GM19324 (cell line): ENCODE measurements around the gene UBXN6.
A peak's percentile ranks its signal among the peaks of the same experiment; 100 is the strongest.

ENCODE experiments used
- ATAC-seq: cut with Tn5 transposase; IDR thresholded peaks from one replicate; pipeline ENCODE4 v1.9.1; 2021; ENCODE audit warnings: mild to moderate bottlenecking, moderate library complexity; ENCODE audit not compliant: unreplicated experiment, low FRiP score

UBXN6 gene

DNA sequence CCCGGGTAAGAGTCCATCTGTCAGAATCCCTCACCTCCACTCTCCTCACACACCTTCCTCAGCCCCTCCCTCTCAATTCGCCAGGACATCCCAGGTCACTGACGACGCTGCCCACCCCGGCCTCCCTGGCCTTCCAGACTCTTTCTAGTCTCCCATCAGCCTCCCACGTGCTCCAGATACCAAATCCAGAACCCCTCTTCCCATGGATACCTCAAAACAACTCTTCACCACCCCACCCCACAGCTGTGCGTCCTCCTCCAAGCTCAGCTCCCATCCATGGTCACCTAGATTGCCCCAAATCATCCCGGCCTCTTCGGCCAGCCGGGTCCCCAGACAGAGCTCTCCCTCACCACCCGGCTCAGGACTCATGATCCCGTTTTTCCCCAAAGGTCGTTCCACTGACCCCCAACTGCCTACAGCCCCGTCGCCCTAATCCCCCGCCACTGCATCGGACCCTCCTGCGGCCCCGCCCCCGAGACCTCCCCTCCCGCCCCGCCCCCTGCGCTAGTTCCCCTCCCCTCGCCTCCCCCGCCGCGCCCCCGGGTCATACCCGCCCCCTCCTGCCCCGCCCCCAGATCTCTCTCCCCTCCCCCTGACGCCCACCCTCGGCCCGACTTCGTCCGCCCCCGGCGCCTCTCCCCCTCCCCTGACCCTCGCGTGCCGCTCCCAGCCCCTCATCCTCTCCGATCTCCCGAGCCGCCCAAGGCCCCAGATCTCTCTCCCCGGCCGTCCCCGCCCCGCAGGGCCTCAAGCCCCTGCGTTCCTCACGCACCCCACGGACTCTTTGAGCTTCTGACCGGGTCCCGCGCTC, 546 bp downstream of the UBXN6 start:
- peak; percentile 10 for ATAC-seq

GRCh38 chr19:4456476-4456842, 1.1 kb downstream of the UBXN6 start:
- no peak for ATAC-seq

- no peak for ATAC-seq
Observed at GRCh38 chr19:4455719-4456475, 1.7 kb downstream of the UBXN6 start.

DNA sequence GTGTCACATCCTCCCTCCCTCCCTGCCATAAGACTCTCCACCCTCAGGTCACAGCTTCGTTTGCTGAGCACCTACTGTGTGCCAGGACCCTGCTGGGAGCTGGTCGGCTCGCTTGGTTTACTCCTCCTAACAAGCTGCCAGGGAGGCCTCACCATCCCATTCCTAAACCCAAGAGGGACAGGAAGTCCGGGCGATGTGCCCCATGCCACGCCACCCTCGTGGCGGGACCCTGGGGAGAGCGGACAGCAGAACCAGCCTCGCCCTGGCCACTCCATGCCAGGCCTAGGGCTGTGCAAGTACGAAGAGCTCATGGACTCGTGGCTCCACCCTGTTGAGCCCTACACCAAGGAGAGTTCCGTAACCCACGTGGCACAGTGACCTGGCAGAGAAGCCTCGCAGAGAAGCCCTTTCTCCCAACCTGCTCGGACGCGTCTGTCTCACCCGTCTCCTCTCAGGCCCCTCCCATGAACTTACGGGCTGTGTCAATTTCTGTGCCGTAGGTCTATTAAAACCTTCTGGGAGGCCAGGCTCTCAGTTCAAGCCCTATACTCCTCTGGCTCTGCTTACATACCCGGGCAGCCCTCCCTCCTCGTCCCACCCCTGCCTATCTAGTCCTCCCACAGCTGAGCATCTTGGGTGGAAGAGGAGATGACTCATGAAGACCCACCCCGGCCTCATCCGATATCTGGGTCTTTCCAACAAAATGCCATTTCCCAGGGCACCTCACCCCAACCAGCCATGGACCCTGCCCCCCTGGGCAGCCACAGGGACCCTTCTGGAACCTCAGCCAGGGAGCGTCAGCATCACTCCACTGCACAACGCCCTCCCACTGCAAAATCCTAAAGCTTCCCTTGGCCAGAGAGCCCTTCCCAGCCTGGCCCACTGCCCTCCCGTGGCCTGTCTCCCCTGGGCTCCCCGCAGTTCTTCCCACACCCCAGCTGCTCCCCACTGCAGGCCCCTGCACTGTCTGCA, 2.6 kb downstream of the UBXN6 start:
- no peak for ATAC-seq

DNA sequence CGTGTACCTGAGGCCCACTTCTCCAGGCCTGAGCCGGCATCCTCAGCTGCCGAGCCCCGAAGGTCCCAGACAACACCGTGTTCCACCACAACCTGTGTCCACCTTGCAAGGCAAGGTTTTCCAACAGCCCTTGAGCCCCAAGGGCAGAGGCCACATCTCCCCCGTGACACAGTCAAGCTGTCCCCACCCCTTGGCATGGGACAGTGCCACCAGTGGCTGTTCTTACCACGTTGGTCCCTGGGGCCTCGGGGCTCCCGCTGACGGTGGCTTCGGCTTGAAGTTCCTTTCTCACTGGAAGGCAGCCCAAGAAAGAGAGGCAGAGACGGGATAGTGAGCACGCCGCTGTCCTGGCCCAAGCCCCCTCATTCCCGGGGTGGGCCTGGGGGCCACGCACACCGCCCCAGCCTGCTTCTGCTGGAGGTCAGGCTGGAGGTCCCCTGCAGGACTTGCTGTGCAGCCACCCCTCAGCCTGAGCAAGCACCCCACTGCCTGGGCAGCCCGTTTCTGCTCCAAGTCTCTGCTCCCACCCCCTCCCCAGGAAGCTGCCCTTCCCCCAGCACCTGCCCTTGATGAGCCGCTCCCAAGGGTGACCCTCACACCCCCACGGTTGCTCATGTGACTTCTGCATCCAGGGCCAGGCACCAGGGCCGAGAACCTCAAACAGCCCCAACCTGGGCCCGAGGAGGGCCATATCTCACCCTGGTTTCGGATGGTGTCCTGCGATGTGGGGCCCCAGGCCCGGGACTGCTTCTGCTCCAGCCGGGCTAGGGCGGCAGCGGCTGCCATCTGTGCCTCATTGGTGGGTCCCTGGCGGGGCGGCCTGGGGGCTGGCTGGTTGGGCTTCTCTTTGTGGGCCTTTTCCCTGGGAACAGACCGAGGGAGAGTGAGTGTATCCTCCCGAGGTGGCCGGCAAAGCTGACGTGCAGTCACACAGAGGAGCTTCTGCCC, 4.1 kb downstream of the UBXN6 start:
- ATAC-seq = no peak

DNA sequence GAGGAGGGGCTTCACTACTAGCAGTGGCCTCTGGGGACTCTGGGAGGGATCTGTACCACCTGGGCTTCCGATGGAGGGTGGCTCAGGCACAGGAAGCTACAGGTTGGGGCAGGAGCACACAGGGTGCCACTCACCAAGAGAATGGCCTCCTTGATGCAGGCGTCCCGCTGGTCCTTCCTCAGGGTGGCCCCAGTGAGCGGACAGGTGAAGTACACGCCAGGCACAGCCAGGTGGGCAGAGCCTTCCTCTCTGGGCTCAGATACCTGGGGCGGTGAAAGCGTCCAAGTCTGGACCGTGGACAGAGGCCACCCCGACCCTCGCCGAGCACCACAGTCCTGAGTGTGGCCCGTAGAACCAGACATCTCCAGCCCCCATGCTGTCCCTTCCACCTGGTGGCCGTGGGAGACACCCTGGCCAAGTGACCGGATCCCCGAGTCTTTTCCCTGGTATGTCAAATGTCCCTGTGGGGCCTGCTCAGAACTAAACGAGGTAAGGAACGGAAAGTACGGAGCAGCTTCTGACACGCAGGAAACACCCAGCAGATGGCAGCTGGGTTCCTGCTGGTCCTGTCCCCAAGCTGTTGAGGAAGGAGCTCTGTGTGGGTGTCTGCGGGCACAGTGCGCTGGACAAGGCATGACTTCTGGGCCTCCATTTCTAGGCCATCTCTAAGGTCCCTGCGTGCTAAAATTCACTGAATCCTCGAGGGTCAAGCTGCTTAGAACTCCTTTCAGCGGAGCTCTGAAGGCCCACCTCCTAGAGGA, 5.2 kb downstream of the UBXN6 start:
- ATAC-seq = no peak

GRCh38 chr19:4449639-4450028, 8.0 kb downstream of the UBXN6 start:
- no peak for ATAC-seq

DNA sequence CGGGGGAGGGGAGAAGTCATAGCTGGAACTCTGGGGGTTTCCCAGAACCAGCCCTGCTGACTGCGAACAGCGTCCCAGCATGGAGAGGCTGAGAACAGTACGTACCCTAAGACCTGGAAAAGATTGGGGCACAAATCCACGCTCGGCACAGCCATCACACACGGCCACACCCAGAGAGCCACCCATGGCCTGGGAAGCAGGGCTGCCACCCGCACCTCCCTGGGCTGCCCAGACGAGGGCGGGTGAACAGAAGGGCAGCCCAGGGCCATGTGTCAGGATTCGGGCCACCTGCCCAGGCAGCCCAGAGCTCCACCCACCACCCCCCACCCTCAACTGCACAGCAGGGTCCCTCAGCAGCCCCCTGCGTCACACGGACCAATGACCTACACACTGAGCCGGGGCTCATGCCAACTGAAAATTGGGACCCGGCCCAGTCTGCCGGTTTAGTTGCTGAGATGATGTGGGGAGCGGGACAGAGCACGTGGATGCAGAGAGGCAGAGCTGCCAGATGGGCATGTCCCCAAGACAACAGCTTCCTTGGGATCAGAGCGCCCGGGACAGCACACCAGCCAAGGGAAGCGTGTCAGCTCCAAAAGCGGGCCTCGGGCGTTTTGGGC, 8.5 kb downstream of the UBXN6 start:
- ATAC-seq = no peak

GRCh38 chr19:4448147-4448985, 9.2 kb downstream of the UBXN6 start:
- no peak for ATAC-seq

- no peak for ATAC-seq
Observed at GRCh38 chr19:4447327-4448146, 10.1 kb downstream of the UBXN6 start.

- no peak for ATAC-seq
Observed at GRCh38 chr19:4446704-4447200, 10.8 kb downstream of the UBXN6 start.

DNA sequence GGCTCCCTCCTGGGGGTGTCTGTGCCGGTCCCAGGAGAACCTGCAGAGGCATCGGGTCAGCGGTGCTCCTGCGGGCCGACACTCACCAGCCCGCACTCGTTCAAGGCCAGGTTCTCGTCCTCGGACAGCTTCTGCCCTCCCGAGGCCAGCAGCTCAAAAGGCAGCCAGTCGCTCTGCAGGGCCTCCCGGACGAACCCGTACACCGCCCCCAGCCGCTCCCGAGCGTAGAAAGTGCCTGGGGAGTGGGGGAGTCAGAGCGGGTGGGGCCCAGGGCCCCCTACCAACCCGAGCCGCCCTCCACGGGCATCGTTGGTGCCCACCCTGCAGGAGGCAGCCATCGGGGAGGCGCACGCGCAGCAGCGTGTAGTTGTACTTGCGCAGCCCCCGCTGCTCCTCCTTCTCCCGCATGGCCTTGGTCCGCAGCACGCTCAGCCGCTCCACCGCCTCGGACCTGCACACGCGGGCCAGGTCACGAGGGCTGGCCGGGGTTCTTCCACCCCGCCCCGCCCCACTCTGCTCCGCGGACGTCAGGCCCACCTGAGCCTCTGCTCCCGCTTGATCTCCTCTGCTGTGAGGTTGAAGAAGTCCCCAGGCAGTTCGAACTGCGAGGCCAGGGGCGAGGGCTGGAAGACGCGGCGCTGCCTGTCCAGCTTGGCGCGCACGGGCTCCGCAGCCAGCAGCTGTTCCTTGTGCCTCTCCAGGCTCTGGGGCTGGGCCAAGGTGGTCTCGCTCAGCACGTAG, 11.5 kb downstream of the UBXN6 start:
- no peak for ATAC-seq

DNA sequence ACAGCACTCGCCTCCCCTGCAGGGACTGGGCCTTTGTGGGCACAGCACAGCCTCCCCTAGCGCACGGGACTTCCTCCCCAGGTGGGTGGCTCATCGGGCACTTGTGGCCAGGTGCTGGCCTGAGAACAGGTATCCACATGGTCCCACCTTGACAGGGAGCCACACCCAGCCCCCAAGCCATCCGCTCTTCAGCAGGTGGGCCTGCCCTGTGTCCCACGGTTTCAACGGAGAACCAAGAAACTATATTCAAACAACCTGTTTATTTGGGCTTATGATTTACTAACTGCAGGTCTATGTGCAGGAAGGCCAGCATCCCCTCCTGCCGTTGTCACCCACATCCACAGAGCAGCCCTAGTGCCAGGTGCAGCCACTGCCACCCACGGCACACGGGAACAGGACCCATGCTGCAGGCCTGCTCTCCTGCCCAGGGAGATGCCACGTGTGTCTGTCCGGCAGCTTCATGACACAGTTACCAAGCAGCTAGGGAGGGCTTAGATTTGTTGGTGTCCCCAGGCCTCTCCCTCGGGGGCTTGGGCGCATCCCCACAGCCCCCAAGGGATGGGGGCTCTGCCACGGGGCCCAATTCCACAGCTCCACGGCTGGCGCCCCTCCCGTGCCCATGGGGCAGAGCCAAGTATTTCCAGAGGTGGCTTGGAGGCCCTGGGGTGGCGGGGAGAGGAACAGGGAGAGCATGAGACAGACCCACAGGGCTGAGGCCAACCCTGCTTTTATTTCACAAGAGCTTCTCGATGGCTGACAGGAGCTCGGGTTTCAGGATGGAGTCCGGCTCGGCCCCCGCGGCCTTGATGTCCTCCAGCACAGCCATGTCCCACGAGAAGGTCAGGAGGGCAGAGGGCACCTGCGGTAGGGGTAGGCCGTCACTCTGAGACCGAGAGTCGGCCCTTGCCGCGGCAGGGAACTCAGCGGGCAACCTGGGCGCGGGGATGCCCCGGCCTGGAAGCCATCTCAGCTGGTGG, 12.5 kb downstream of the UBXN6 start:
- ATAC-seq = no peak

DNA sequence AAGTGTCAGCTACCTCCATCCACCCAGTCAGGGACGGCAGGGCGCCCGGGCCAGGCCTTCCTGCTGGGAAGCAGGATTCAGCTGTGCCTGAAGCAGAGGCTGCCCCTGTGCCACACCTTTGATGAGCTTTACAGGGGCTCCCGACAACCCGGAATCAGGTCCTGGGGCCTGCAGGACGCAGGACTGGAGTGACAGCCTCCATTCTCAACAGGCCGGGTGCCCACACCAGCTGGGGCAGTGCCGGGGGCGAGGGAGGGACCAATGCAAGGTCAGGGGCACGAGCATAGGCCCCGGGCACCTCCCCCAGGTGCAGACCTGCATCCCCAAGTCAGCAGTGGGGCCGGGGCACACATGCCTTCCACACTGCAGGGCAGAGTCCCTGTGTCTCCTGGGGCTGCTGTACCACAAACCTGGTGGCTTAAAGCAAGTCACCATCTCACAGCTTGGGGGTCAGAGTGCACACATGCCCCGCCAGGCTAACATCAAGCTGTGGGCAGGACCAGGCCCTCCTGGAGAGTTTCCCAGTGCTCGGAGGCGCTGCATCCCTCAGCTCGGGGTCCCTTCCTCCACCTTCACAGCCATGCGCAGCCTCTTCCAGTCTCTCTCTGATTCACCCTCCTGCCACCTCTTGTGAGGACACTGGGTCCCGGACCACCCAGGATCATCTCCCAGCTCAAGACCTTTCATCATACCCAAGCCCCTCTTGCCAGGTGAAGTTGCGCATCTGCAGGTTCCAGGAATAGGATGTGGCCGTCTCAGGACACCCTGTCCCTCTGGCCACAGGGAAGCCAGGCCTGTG, 13.4 kb downstream of the UBXN6 start:
- ATAC-seq = no peak
